GM23338 (cell line): Measurements from ENCODE around the gene CYRIA. TPM values are rescaled to one million over a fixed set of nuclear protein-coding genes. Genes with fewer than 3 reads are reported as not detected.

Experiments
- ATAC-seq: fragments of 200-7000 bp; cut with Tn5 transposase; 3 replicates; pipeline ENCODE4 v1.9.1; 2020
- DNase-seq: peaks from one replicate; pipeline ENCODE4 v3.0.0-alpha.2; 2015; ENCODE audit warnings: low spot score
- H2AFZ ChIP-seq: fragments of 200-600 bp; sonication (generic); 2 replicates; pipeline ENCODE4 v1.8.0; 2016; ENCODE audit warnings: antibody characterized with exemption, mild to moderate bottlenecking, moderate library complexity
- H3F3A ChIP-seq: fragments of 200-600 bp; sonication (generic); replicated peaks from 2 replicates; pipeline ENCODE4 v1.8.0; 2017; ENCODE audit warnings: antibody characterized with exemption, mixed run types, low read depth
- H3K27ac ChIP-seq: fragments of 200-600 bp; sonication (generic); 2 replicates; pipeline ENCODE4 v1.6.1; 2016; ENCODE audit warnings: low read depth
- H3K27me3 ChIP-seq: fragments of 200-600 bp; sonication (generic); 2 replicates; pipeline ENCODE4 v1.8.0; 2016; ENCODE audit warnings: mild to moderate bottlenecking, mixed run types, moderate library complexity; ENCODE audit not compliant: insufficient read depth
- H3K36me3 ChIP-seq: fragments of 200-600 bp; sonication (generic); 2 replicates; pipeline ENCODE4 v1.8.0; 2016; ENCODE audit warnings: mild to moderate bottlenecking; ENCODE audit not compliant: insufficient read depth
- H3K4me1 ChIP-seq: fragments of 200-600 bp; sonication (generic); 2 replicates; pipeline ENCODE4 v1.8.0; 2016; ENCODE audit warnings: mild to moderate bottlenecking, moderate library complexity; ENCODE audit not compliant: insufficient read depth
- H3K4me2 ChIP-seq: fragments of 200-600 bp; sonication (generic); 2 replicates; pipeline ENCODE4 v1.7.1; 2017; ENCODE audit warnings: mixed run types
- H3K4me3 ChIP-seq: fragments of 200-600 bp; sonication (generic); 2 replicates; pipeline ENCODE4 v1.6.1; 2016; ENCODE audit warnings: mixed run types
- H3K79me2 ChIP-seq: fragments of 200-600 bp; sonication (generic); replicated peaks from 2 replicates; pipeline ENCODE4 v1.8.0; 2017; ENCODE audit warnings: mild to moderate bottlenecking; ENCODE audit not compliant: insufficient read depth
- H3K9me2 ChIP-seq: fragments of 200-600 bp; sonication (generic); 2 replicates; pipeline ENCODE4 v1.8.0; 2017; ENCODE audit not compliant: insufficient read depth
- H4K20me1 ChIP-seq: fragments of 200-600 bp; sonication (generic); replicated peaks from 2 replicates; pipeline ENCODE4 v1.8.0; 2017; ENCODE audit warnings: mild to moderate bottlenecking; ENCODE audit not compliant: insufficient read depth
- H3K27ac Mint-ChIP-seq: 2 replicates; pipeline ENCODE4 v1.8.0; 2020; ENCODE audit warnings: inconsistent platforms, mild to moderate bottlenecking, moderate library complexity, mixed read lengths
- H3K27me3 Mint-ChIP-seq: 3 replicates; pipeline ENCODE4 v1.8.0; 2022; ENCODE audit warnings: low read depth, mild to moderate bottlenecking, moderate library complexity, mixed read lengths, inconsistent platforms; ENCODE audit not compliant: insufficient read depth, poor library complexity
- H3K36me3 Mint-ChIP-seq: 3 replicates; pipeline ENCODE4 v1.8.0; 2021; ENCODE audit warnings: low read depth, mild to moderate bottlenecking, inconsistent platforms, moderate library complexity, mixed read lengths
- H3K4me1 Mint-ChIP-seq: 3 replicates; pipeline ENCODE4 v1.8.0; 2020; ENCODE audit warnings: mild to moderate bottlenecking, inconsistent platforms, mixed read lengths
- H3K4me3 Mint-ChIP-seq: 3 replicates; pipeline ENCODE4 v1.8.0; 2021; ENCODE audit warnings: moderate library complexity, mild to moderate bottlenecking, inconsistent platforms, mixed read lengths
- H3K9me3 Mint-ChIP-seq: 3 replicates; pipeline ENCODE4 v1.8.0; 2020; ENCODE audit warnings: moderate library complexity, mild to moderate bottlenecking, inconsistent platforms, mixed read lengths
- CREB1 ChIP-seq: fragments of 250-450 bp; sonication (Bioruptor Pico); IDR thresholded peaks from 2 replicates; pipeline ENCODE4 v1.5.0; 2020; ENCODE audit warnings: low read depth, mild to moderate bottlenecking, moderate library complexity
- CTCF ChIP-seq, 2 experiments: fragments of 200-600 bp in 1 of 2; sonication (generic) in 1 of 2; conservative IDR thresholded peaks; 2 replicates each; pipeline versions ENCODE4 v1.5.1 to v1.6.1; 2016 to 2017; ENCODE audit warnings: antibody characterized with exemption in 2 of 2, low read depth in 2 of 2, mild to moderate bottlenecking in 2 of 2, moderate library complexity in 1 of 2
- ETS1 ChIP-seq: IDR thresholded peaks from 2 replicates; pipeline ENCODE4 v1.6.1; 2016; ENCODE audit warnings: antibody characterized with exemption
- EZH2 ChIP-seq: fragments of 200-600 bp; sonication (generic); IDR thresholded peaks from one replicate; pipeline ENCODE4 v1.8.0; 2017; ENCODE audit warnings: antibody characterized with exemption, mild to moderate bottlenecking, low read depth; ENCODE audit not compliant: unreplicated experiment
- EZH2phosphoT487 ChIP-seq: fragments of 200-600 bp; sonication (generic); IDR thresholded peaks from one replicate; pipeline ENCODE4 v1.8.1; 2018; ENCODE audit warnings: antibody characterized with exemption; ENCODE audit not compliant: unreplicated experiment
- JUNB ChIP-seq: IDR thresholded peaks from one replicate; pipeline ENCODE4 v1.6.1; 2016; ENCODE audit warnings: antibody characterized with exemption; ENCODE audit not compliant: unreplicated experiment
- NANOG ChIP-seq: IDR thresholded peaks from 2 replicates; pipeline ENCODE4 v1.6.1; 2016; ENCODE audit warnings: antibody characterized with exemption, borderline replicate concordance
- POLR2AphosphoS5 ChIP-seq: IDR thresholded peaks from 2 replicates; pipeline ENCODE4 v1.6.1; 2016; ENCODE audit warnings: antibody characterized with exemption, low read depth
- REST ChIP-seq: IDR thresholded peaks from one replicate; pipeline ENCODE4 v1.6.1; 2018; ENCODE audit warnings: antibody characterized with exemption; ENCODE audit not compliant: unreplicated experiment
- STAT1 ChIP-seq: IDR thresholded peaks from one replicate; pipeline ENCODE4 v1.6.1; 2016; ENCODE audit warnings: antibody characterized with exemption; ENCODE audit not compliant: unreplicated experiment
- ZNF114 ChIP-seq: fragments of 250-450 bp; sonication (Bioruptor Pico); IDR thresholded peaks from 2 replicates; pipeline ENCODE4 v1.5.0; 2020; ENCODE audit warnings: mild to moderate bottlenecking, moderate library complexity
- ZNF331 ChIP-seq: fragments of 250-450 bp; sonication (Bioruptor Pico); IDR thresholded peaks from 2 replicates; pipeline ENCODE4 v1.5.0; 2020; ENCODE audit warnings: low read depth, mild to moderate bottlenecking, moderate library complexity
- ZNF462 ChIP-seq: fragments of 250-450 bp; sonication (Bioruptor Pico); IDR thresholded peaks from 2 replicates; pipeline ENCODE4 v1.5.0; 2020; ENCODE audit warnings: mild to moderate bottlenecking, moderate library complexity
- polyA plus RNA-seq: library from polyadenylated mRNA; unstranded; fragments of >200 nt; fragmentation: Nextera tagmentation; extraction: Ambion mirVana; gene quantifications from 2 replicates; pipeline ENCODE4 v1.2.1, GENCODE V29; 2016
- total RNA-seq: library from RNA; depleted of rRNA; stranded (reverse); fragments of >200 nt; shearing (Covaris generic); gene quantifications from 2 replicates; pipeline ENCODE4 v1.2.3, GENCODE V29; 2014

CYRIA gene
- total and polyA plus RNA-seq, 2 experiments from 2014 or later = 3.0 to 5.3 TPM

- Mint-ChIP-seq H3K4me3 (no peak overlapping the region), H3K36me3 (no peaks in the 10 kb centered on the region), H3K27me3 (no peaks in the 10 kb centered on the region), H3K27ac (no peak overlapping the region), H3K9me3 (no peaks in the 10 kb centered on the region), H3K4me1 (no peaks in the 10 kb centered on the region)
- Histone ChIP-seq H3K9me2 (no peaks in the 10 kb centered on the region; the same call in 1 of the 2 replicates), H3K4me1 (no peaks in the 10 kb centered on the region), H3K4me2 (no peak overlapping the region), H3K36me3 (no peaks in the 10 kb centered on the region), H4K20me1 (no peaks in the 10 kb centered on the region), H2AFZ (no peak overlapping the region), H3K4me3 (no peak overlapping the region), H3K27me3 (no peaks in the 10 kb centered on the region), H3K27ac (no peak overlapping the region), H3F3A (no peaks in the 10 kb centered on the region), H3K79me2 (no peaks in the 10 kb centered on the region)
- TF ChIP-seq ZNF114 (CRISPR knock-in tag) (no peak), CTCF (conservative IDR thresholded peaks at IDR 0.05; ENCODE audit: low read depth in 2 of 2) (no peak), ZNF462 (CRISPR knock-in tag) (no peak), NANOG (no peak), EZH2phosphoT487 (no peak), ETS1 (no peak), CREB1 (CRISPR knock-in tag) (no peak), ZNF331 (CRISPR knock-in tag) (no peak), STAT1 (no peak), JUNB (no peak), EZH2 (no peak), REST (no peak), POLR2AphosphoS5 (no peak)
- no peak for ATAC-seq
- no peak for DNase-seq
Observed at GRCh38 chr2:16713011-16713423, 47.4 kb upstream of the CYRIA start.
